ENCODE results near the gene PGAP3.

Gene PGAP3

GRCh38 chr17:39673335-39674081 is 14.3 kb downstream of the PGAP3 start:
- Mint-ChIP-seq H3K9me3 (no peaks in the 10 kb centered on the region), H3K36me3 (ENCODE audit: low read depth) (no peaks in the 10 kb centered on the region), H3K27me3 (peaks cover 3% of the 10 kb centered on the region), H3K27ac (no peak overlapping the region), H3K4me1 (ENCODE audit: low read depth) (peaks cover 38% of the 10 kb centered on the region), H3K4me3 (no peak overlapping the region)

- peaks cover 5% of the 10 kb centered on the region for H3K27me3 Mint-ChIP-seq
- H3K9me3 Mint-ChIP-seq: no peaks in the 10 kb centered on the region
- H3K27ac Mint-ChIP-seq: no peak overlapping the region
- peaks cover 32% of the 10 kb centered on the region for H3K4me1 Mint-ChIP-seq (ENCODE audit: low read depth)
- no peak overlapping the region for H3K4me3 Mint-ChIP-seq
- no peaks in the 10 kb centered on the region for H3K36me3 Mint-ChIP-seq (ENCODE audit: low read depth)
Observed at GRCh38 chr17:39672522-39673334, 15.1 kb downstream of the PGAP3 start.

GRCh38 chr17:39671651-39672521 is 16.0 kb downstream of the PGAP3 start:
- no peak overlapping the region for H3K4me3 Mint-ChIP-seq
- no peaks in the 10 kb centered on the region for H3K36me3 Mint-ChIP-seq (ENCODE audit: low read depth)
- H3K27ac Mint-ChIP-seq: no peak overlapping the region
- H3K9me3 Mint-ChIP-seq: no peaks in the 10 kb centered on the region
- H3K27me3 Mint-ChIP-seq: peaks cover 7% of the 10 kb centered on the region
- peaks cover 26% of the 10 kb centered on the region for H3K4me1 Mint-ChIP-seq (ENCODE audit: low read depth)

- no peak overlapping the region for H3K4me3 Mint-ChIP-seq
Observed at GRCh38 chr17:39670746-39671145, 17.1 kb downstream of the PGAP3 start.

GRCh38 chr17:39669897-39670735 is 17.7 kb downstream of the PGAP3 start:
- H3K9me3 Mint-ChIP-seq: no peaks in the 10 kb centered on the region
- peaks cover 12% of the 10 kb centered on the region for H3K27me3 Mint-ChIP-seq
- no peak overlapping the region for H3K4me3 Mint-ChIP-seq
- H3K36me3 Mint-ChIP-seq (ENCODE audit: low read depth): no peaks in the 10 kb centered on the region
- H3K27ac Mint-ChIP-seq: no peak overlapping the region
- H3K4me1 Mint-ChIP-seq (ENCODE audit: low read depth): peaks cover 12% of the 10 kb centered on the region

More at GRCh38 chr17:39670746-39671145, 17.1 kb downstream of the PGAP3 start:
- Mint-ChIP-seq H3K4me1 (ENCODE audit: low read depth) (peaks cover 18% of the 10 kb centered on the region), H3K27me3 (peaks cover 12% of the 10 kb centered on the region), H3K27ac (no peak overlapping the region), H3K9me3 (no peaks in the 10 kb centered on the region), H3K36me3 (ENCODE audit: low read depth) (no peaks in the 10 kb centered on the region)

GRCh38 chr17:39667945-39668924 is 19.6 kb downstream of the PGAP3 start, which contains the start of gene PNMT:
Gene PNMT, plus strand, starts transcription at chr17:39668453. Its CDS starts 23 bp downstream, at chr17:39668476.
- no peaks in the 10 kb centered on the region for H3K36me3 Mint-ChIP-seq (ENCODE audit: low read depth)
- H3K4me1 Mint-ChIP-seq (ENCODE audit: low read depth): peaks cover 11% of the 10 kb centered on the region
- peaks cover 12% of the 10 kb centered on the region for H3K27me3 Mint-ChIP-seq
- no peak within 1 kb of the TSS for H3K27ac Mint-ChIP-seq
- peak within 1 kb of the TSS; percentile 69 for H3K4me3 Mint-ChIP-seq
- H3K9me3 Mint-ChIP-seq: no peaks in the 10 kb centered on the region

GRCh38 chr17:39667262-39667944 is 20.5 kb downstream of the PGAP3 start:
- Mint-ChIP-seq H3K27me3 (peaks cover 12% of the 10 kb centered on the region), H3K4me3 (peak overlapping the region; percentile 41), H3K27ac (no peak overlapping the region), H3K36me3 (ENCODE audit: low read depth) (no peaks in the 10 kb centered on the region), H3K9me3 (no peaks in the 10 kb centered on the region), H3K4me1 (ENCODE audit: low read depth) (peaks cover 11% of the 10 kb centered on the region)

GRCh38 chr17:39666601-39667261 is 21.1 kb downstream of the PGAP3 start:
- Mint-ChIP-seq H3K36me3 (ENCODE audit: low read depth) (no peaks in the 10 kb centered on the region), H3K4me3 (no peak overlapping the region), H3K9me3 (no peaks in the 10 kb centered on the region), H3K27me3 (peaks cover 12% of the 10 kb centered on the region), H3K4me1 (ENCODE audit: low read depth) (peaks cover 12% of the 10 kb centered on the region), H3K27ac (no peak overlapping the region)

GRCh38 chr17:39666231-39666600 is 21.6 kb downstream of the PGAP3 start:
- Mint-ChIP-seq H3K27ac (no peak overlapping the region), H3K27me3 (peaks cover 12% of the 10 kb centered on the region), H3K4me1 (ENCODE audit: low read depth) (peaks cover 18% of the 10 kb centered on the region), H3K9me3 (no peaks in the 10 kb centered on the region), H3K36me3 (ENCODE audit: low read depth) (peaks cover 2% of the 10 kb centered on the region), H3K4me3 (no peak overlapping the region)

- Mint-ChIP-seq H3K27me3 (peaks cover 12% of the 10 kb centered on the region), H3K9me3 (no peaks in the 10 kb centered on the region), H3K27ac (no peak overlapping the region), H3K4me3 (no peak overlapping the region), H3K36me3 (ENCODE audit: low read depth) (peaks cover 5% of the 10 kb centered on the region), H3K4me1 (ENCODE audit: low read depth) (peaks cover 19% of the 10 kb centered on the region)
Observed at GRCh38 chr17:39665642-39666224, 22.1 kb downstream of the PGAP3 start.

GRCh38 chr17:39664581-39665561 is 23.0 kb downstream of the PGAP3 start, which contains the start of gene TCAP:
Gene TCAP, plus strand, starts transcription at chr17:39665349. Its CDS starts 11 bp downstream, at chr17:39665360.
- peaks cover 12% of the 10 kb centered on the region for H3K27me3 Mint-ChIP-seq
- H3K9me3 Mint-ChIP-seq: no peaks in the 10 kb centered on the region
- H3K36me3 Mint-ChIP-seq (ENCODE audit: low read depth): peaks cover 5% of the 10 kb centered on the region
- peaks cover 19% of the 10 kb centered on the region for H3K4me1 Mint-ChIP-seq (ENCODE audit: low read depth)
- no peak within 1 kb of the TSS for H3K27ac Mint-ChIP-seq
- H3K4me3 Mint-ChIP-seq: no peak within 1 kb of the TSS

Measured in stimulated activated naive CD8-positive, alpha-beta T cell treated with anti-CD3 and anti-CD28 coated beads, Interleukin-15, Interleukin-2, amounts not matched to agents 100 ng/mL and 50 ng/mL, for 24 hours (primary cell).